WTC11 (cell line): Measurements from ENCODE around the gene FOXA3. TPM values are rescaled to one million over a fixed set of nuclear protein-coding genes. Genes with fewer than 3 reads are reported as not detected.

Source experiments
- ATAC-seq: fragments of 200-7000 bp; cut with Tn5 transposase; 2 replicates; pipeline ENCODE4 v1.10.0; 2021; ENCODE audit warnings: mild to moderate bottlenecking, moderate library complexity
- CTCF ChIA-PET: fragments of 300-600 bp; sonication (Branson Sonifier 250); formaldehyde crosslinking; loops from one replicate; lab custom pipeline; 2021; ENCODE audit warnings: antibody characterized with exemption; lab: Charles Lee
- POLR2A ChIA-PET: fragments of 350-600 bp; sonication (Branson Sonifier 250); formaldehyde crosslinking; loops from one replicate; lab custom pipeline; 2021; ENCODE audit warnings: antibody characterized with exemption; lab: Charles Lee
- DNase-seq: peaks from one replicate; pipeline ENCODE4 v3.0.0; 2021; ENCODE audit warnings: low spot score
- H3K27ac Mint-ChIP-seq: 2 replicates; pipeline ENCODE4 v1.8.0; 2021; ENCODE audit warnings: mixed read lengths
- H3K27me3 Mint-ChIP-seq: 2 replicates; pipeline ENCODE4 v1.8.0; 2021; ENCODE audit warnings: low read depth, mild to moderate bottlenecking, moderate library complexity, mixed read lengths
- H3K36me3 Mint-ChIP-seq: 2 replicates; pipeline ENCODE4 v1.8.0; 2021; ENCODE audit warnings: mixed read lengths
- H3K4me1 Mint-ChIP-seq: 2 replicates; pipeline ENCODE4 v1.8.0; 2022; ENCODE audit warnings: mixed read lengths
- H3K4me3 Mint-ChIP-seq: 2 replicates; pipeline ENCODE4 v1.8.0; 2021; ENCODE audit warnings: mild to moderate bottlenecking, moderate library complexity, mixed read lengths
- H3K9me3 Mint-ChIP-seq: 2 replicates; pipeline ENCODE4 v1.8.0; 2021; ENCODE audit warnings: mixed read lengths
- CREM ChIP-seq: sonication (generic); formaldehyde crosslinking; IDR thresholded peaks from 2 replicates; pipeline ENCODE4 v1.8.1; 2022; ENCODE audit warnings: mild to moderate bottlenecking, missing genetic modification reagents, moderate library complexity
- ERG ChIP-seq: fragments of 250-450 bp; sonication (Bioruptor Pico); IDR thresholded peaks from 2 replicates; pipeline ENCODE4 v1.8.0; 2021; ENCODE audit warnings: mild to moderate bottlenecking
- ESRRA ChIP-seq: sonication (generic); formaldehyde crosslinking; IDR thresholded peaks from 2 replicates; pipeline ENCODE4 v1.8.1; 2022; ENCODE audit warnings: mild to moderate bottlenecking, missing genetic modification reagents, borderline replicate concordance
- FOXJ3 ChIP-seq: sonication (generic); formaldehyde crosslinking; IDR thresholded peaks from 2 replicates; pipeline ENCODE4 v1.9.0; 2021; ENCODE audit warnings: missing genetic modification reagents, mild to moderate bottlenecking, borderline replicate concordance
- FOXP1 ChIP-seq: sonication (generic); formaldehyde crosslinking; IDR thresholded peaks from 2 replicates; pipeline ENCODE4 v1.8.0; 2022; ENCODE audit warnings: missing genetic modification reagents, mild to moderate bottlenecking, moderate library complexity, borderline replicate concordance
- NFYB ChIP-seq: sonication (generic); formaldehyde crosslinking; conservative IDR thresholded peaks from 2 replicates; pipeline ENCODE4 v1.8.0; 2022; ENCODE audit warnings: low read depth, missing genetic modification reagents
- TEAD1 ChIP-seq: sonication (generic); formaldehyde crosslinking; IDR thresholded peaks from 2 replicates; pipeline ENCODE4 v1.8.0; 2022; ENCODE audit warnings: mild to moderate bottlenecking, missing genetic modification reagents
- ZNF138 ChIP-seq: sonication (generic); formaldehyde crosslinking; conservative IDR thresholded peaks from 2 replicates; pipeline ENCODE4 v1.8.1; 2022; ENCODE audit warnings: mild to moderate bottlenecking, moderate library complexity, missing genetic modification reagents
- ZNF219 ChIP-seq: sonication (generic); formaldehyde crosslinking; IDR thresholded peaks from 2 replicates; pipeline ENCODE4 v1.8.0; 2023; ENCODE audit warnings: missing genetic modification reagents, mild to moderate bottlenecking, borderline replicate concordance
- ZNF232 ChIP-seq: sonication (generic); formaldehyde crosslinking; IDR thresholded peaks from 2 replicates; pipeline ENCODE4 v1.8.0; 2022; ENCODE audit warnings: mild to moderate bottlenecking, missing genetic modification reagents
- ZNF281 ChIP-seq: sonication (generic); formaldehyde crosslinking; IDR thresholded peaks from 2 replicates; pipeline ENCODE4 v1.8.0; 2023; ENCODE audit warnings: mild to moderate bottlenecking, missing genetic modification reagents
- ZNF317 ChIP-seq: sonication (generic); formaldehyde crosslinking; IDR thresholded peaks from 2 replicates; pipeline ENCODE4 v1.8.1; 2023; ENCODE audit warnings: low read depth, mild to moderate bottlenecking, moderate library complexity, missing genetic modification reagents, borderline replicate concordance
- ZNF416 ChIP-seq: fragments of 250-450 bp; sonication (Bioruptor Pico); IDR thresholded peaks from 2 replicates; pipeline ENCODE4 v1.9.0; 2021; ENCODE audit warnings: mild to moderate bottlenecking, inconsistent platforms
- ZNF425 ChIP-seq: fragments of 250-450 bp; sonication (Bioruptor Pico); conservative IDR thresholded peaks from 2 replicates; pipeline ENCODE4 v1.9.0; 2021; ENCODE audit warnings: mild to moderate bottlenecking
- total RNA-seq: library from RNA; stranded (reverse); gene quantifications from 3 replicates; pipeline ENCODE4 v1.2.3, GENCODE V29; 2021
- TF ChIP-seq, protein P1 (sequence below): sonication (generic); formaldehyde crosslinking; IDR thresholded peaks from 2 replicates; pipeline ENCODE4 v1.8.1; 2022; ENCODE audit warnings: mild to moderate bottlenecking, missing genetic modification reagents, moderate library complexity, borderline replicate concordance
- TF ChIP-seq, protein P2 (sequence below): sonication (generic); formaldehyde crosslinking; IDR thresholded peaks from 2 replicates; pipeline ENCODE4 v1.8.1; 2023; ENCODE audit warnings: mild to moderate bottlenecking, moderate library complexity, missing genetic modification reagents
- TF ChIP-seq, protein P3 (sequence below): sonication (generic); formaldehyde crosslinking; IDR thresholded peaks from 2 replicates; pipeline ENCODE4 v1.8.0; 2022; ENCODE audit warnings: mild to moderate bottlenecking, missing genetic modification reagents
- TF ChIP-seq, protein P4 (sequence below): sonication (generic); formaldehyde crosslinking; IDR thresholded peaks from 2 replicates; pipeline ENCODE4 v1.8.0; 2022; ENCODE audit warnings: mild to moderate bottlenecking, missing genetic modification reagents

The FOXA3 gene
- total RNA-seq, 1 experiment from 2014 or later: 20.7 TPM

DNA sequence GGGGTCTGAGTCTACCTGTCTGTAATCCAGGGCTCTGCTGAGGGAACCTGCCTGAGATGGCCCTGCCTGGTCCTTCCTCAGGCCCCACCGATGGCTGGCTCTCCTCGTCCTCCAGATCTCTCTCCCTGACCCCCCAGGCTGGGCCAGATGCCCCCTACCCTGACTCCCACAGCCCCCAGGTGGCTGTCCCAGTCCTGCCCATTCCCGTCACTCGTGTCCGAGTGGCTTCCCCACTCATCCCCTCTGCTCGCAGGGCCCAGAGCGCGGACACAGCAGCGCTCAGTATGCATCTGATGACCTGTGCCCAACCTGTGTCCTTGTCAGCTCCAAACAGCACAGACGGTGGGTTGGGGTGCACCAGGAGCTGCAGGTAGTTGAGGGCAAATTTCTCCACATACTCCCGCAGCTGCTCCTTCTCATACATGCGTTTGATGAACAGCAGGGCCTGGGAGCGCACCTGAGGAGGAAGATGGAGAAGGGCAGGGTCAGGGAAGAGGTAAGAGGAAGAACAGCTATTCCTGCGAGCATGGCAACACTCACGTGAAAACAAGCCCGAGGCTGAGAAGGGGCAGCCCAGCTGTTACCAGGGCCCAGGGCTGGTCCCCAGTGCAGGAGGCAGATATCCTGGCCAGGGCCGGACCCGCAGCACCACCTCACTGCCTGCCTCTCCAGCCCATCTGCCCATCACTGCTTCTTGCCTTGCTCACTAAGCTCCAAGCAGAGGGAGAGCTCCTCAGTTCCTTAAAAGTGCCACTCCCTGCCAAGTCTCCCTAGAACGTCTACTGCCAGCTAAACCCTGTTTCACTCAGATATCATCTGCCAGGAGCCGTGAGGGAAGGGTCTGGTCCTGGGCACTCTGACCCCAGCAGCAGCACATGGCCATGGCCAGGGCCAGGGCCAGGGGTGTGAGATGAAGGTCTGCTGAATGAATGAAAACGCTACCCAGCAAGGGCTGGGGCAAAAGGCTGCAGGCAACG lies 37.9 kb upstream of the FOXA3 start (continued):
- no peak for TF ChIP-seq ZNF317 (CRISPR knock-in tag)
- TF ChIP-seq, protein P1, sequence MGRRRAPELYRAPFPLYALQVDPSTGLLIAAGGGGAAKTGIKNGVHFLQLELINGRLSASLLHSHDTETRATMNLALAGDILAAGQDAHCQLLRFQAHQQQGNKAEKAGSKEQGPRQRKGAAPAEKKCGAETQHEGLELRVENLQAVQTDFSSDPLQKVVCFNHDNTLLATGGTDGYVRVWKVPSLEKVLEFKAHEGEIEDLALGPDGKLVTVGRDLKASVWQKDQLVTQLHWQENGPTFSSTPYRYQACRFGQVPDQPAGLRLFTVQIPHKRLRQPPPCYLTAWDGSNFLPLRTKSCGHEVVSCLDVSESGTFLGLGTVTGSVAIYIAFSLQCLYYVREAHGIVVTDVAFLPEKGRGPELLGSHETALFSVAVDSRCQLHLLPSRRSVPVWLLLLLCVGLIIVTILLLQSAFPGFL (CRISPR knock-in tag): no peak
- TF ChIP-seq ZNF232 (CRISPR knock-in tag): no peak

DNA sequence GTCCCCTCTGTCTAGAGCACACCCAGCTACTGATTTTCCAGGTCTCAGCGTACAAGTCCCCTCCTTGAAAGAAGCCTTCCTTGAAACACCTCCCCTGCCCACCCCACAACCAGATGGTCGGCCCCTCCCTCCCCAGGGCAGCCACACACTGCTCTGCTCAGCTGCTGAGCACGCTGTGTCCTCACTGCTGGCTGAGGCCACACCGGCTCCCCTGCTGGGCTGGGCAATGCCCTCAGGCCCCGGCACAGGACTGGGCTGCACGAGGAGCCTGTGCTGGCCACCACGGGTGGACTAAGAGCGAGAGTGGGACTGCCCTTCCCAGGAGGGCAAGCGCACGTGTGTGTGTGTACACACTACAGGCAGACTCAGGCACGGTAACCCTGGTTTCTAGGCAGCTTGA lies 37.2 kb upstream of the FOXA3 start:
- H3K4me3 Mint-ChIP-seq: no peak overlapping the region
- peaks cover 74% of the 10 kb centered on the region for H3K36me3 Mint-ChIP-seq
- ATAC-seq: no peak
- peak overlapping the region; percentile 58; the same call in 1 of the 2 replicates for H3K27ac Mint-ChIP-seq
- no peak for DNase-seq
- ChIA-PET CTCF (interaction anchor here (0.6 to 5.2 kb wide), 3 partner anchors 10 to 86 kb away, joined by 3 to 45 read pairs (median 4); partner anchors contain the start of gene RSPH6A), POLR2A (no interaction called here)
- no peaks in the 10 kb centered on the region for H3K27me3 Mint-ChIP-seq
- no peaks in the 10 kb centered on the region for H3K4me1 Mint-ChIP-seq
- no peaks in the 10 kb centered on the region for H3K9me3 Mint-ChIP-seq
- TF ChIP-seq ZNF416 (CRISPR knock-in tag) (no peak), ZNF138 (no peak), FOXP1 (no peak), ZNF281 (CRISPR knock-in tag) (no peak), ERG (CRISPR knock-in tag) (no peak), ESRRA (CRISPR knock-in tag) (no peak), TEAD1 (CRISPR knock-in tag) (no peak), FOXJ3 (CRISPR knock-in tag) (no peak), CREM (CRISPR knock-in tag) (no peak), ZNF425 (CRISPR knock-in tag) (no peak), NFYB (CRISPR knock-in tag) (no peak), ZNF219 (CRISPR knock-in tag) (no peak)
- TF ChIP-seq, protein P2, sequence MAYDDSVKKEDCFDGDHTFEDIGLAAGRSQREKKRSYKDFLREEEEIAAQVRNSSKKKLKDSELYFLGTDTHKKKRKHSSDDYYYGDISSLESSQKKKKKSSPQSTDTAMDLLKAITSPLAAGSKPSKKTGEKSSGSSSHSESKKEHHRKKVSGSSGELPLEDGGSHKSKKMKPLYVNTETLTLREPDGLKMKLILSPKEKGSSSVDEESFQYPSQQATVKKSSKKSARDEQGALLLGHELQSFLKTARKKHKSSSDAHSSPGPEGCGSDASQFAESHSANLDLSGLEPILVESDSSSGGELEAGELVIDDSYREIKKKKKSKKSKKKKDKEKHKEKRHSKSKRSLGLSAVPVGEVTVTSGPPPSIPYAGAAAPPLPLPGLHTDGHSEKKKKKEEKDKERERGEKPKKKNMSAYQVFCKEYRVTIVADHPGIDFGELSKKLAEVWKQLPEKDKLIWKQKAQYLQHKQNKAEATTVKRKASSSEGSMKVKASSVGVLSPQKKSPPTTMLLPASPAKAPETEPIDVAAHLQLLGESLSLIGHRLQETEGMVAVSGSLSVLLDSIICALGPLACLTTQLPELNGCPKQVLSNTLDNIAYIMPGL (CRISPR knock-in tag): no peak
- TF ChIP-seq, protein P3, sequence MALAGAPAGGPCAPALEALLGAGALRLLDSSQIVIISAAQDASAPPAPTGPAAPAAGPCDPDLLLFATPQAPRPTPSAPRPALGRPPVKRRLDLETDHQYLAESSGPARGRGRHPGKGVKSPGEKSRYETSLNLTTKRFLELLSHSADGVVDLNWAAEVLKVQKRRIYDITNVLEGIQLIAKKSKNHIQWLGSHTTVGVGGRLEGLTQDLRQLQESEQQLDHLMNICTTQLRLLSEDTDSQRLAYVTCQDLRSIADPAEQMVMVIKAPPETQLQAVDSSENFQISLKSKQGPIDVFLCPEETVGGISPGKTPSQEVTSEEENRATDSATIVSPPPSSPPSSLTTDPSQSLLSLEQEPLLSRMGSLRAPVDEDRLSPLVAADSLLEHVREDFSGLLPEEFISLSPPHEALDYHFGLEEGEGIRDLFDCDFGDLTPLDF (CRISPR knock-in tag): no peak
- TF ChIP-seq, protein P4, sequence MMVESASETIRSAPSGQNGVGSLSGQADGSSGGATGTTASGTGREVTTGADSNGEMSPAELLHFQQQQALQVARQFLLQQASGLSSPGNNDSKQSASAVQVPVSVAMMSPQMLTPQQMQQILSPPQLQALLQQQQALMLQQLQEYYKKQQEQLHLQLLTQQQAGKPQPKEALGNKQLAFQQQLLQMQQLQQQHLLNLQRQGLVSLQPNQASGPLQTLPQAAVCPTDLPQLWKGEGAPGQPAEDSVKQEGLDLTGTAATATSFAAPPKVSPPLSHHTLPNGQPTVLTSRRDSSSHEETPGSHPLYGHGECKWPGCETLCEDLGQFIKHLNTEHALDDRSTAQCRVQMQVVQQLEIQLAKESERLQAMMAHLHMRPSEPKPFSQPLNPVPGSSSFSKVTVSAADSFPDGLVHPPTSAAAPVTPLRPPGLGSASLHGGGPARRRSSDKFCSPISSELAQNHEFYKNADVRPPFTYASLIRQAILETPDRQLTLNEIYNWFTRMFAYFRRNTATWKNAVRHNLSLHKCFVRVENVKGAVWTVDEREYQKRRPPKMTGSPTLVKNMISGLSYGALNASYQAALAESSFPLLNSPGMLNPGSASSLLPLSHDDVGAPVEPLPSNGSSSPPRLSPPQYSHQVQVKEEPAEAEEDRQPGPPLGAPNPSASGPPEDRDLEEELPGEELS (CRISPR knock-in tag): no peak
